ENCODE data around the gene NEK11.
"Not testable (repeated sequence)": the region's sequence is repeated elsewhere in the genome, so short reads cannot be mapped to it uniquely, and the experiment has no call there.

Gene NEK11

DNA sequence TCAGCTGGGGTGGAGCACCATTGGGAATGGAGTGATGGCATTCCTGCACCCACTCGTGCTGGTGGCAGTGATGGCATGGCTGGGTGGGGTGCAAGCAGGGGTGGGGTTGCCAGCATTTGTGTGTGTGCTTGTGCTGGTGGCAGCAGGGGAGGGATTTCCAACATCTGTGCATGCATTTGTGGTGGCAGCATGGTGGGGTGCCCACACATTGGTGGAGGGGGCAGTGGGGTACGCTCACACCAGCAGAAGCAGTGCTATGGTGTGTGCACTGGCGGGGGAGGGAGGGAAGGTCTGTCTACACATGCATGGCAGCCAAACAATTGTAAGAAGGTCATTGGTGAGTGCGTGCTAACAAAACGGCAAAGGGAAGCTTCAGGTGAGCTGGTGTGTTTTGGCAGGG is 278.2 kb downstream of the NEK11 start:
- no peak for DNase-seq (ENCODE audit: low spot score)

DNA sequence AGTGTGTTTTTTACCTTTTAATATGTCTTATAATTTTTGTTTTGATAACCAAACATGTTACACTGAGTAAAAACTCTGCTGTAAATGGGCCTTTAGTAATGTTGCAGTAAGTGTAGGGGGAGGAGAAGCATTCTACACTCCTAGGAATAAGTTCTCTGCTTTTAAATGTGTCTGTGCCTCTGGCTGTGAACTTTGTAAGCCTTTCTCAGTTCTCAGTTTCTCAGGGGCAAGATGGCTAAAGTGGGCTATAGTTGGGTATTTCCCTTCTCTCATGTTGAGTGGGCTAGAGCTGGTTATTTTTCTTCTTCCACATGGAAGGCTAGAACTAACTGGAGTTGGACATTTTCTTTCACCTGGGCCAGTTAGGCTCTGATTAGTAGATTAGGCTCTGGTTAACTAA is 279.6 kb downstream of the NEK11 start:
- DNase-seq (ENCODE audit: low spot score) = no peak

DNA sequence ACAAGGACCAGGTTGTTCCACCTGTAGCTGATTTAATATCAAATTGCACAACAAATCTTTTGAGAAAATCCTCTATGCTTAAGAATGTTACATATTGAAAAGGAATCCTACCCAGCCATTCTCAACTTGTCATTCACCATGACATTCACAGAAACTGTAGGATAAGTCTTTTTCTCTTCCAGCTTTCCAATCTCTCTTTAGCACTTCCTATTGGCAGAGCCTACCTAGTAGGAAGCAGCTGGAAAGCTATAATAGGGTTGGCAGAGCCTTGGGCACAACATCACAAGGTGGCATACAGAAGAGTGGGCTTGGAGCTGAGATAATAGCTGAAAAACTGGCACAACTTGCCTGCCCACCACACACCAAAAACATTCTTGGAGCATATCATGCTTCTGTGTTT is 287.6 kb downstream of the NEK11 start:
- no peak for DNase-seq (ENCODE audit: low spot score)

DNA sequence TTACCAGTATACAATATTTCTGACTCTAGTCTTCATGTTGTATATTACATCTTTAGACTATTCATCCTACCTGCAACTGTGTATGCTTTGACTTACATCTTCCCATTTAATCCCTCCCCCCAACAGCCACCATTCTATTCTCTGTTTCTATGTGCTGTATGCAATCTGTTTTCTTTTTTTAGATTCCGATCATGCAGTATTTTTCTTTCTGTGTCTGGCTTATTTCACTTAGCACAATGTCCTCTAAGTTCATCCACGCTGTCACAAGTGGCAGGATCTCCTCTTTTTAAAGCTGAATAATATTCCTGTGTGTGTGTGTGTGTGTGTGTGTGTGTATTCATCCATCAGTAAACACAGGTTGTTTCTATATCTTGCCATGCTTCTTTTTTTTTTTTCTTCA is 288.5 kb downstream of the NEK11 start:
- DNase-seq (ENCODE audit: low spot score) = no peak

DNA sequence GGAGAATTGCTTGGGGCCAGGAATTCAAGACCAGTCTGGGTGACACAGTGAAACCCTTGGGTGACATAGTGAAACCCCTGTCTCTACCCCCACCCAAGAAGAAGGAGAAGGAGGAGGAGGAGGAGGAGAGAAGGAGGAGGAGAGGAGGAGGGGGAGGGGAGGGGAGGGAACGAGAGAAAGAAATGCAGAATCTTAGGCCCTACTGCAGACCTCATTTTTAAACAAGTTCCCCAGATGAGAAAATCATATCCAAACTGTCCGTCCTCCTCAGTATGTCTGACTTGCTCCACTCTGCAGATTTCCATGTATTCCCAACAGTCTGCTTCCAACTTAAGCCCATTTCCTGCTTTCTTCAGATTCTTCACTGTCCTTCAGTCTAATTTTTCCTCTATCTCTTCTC is 291.0 kb downstream of the NEK11 start:
- DNase-seq (ENCODE audit: low spot score) = no peak

DNA sequence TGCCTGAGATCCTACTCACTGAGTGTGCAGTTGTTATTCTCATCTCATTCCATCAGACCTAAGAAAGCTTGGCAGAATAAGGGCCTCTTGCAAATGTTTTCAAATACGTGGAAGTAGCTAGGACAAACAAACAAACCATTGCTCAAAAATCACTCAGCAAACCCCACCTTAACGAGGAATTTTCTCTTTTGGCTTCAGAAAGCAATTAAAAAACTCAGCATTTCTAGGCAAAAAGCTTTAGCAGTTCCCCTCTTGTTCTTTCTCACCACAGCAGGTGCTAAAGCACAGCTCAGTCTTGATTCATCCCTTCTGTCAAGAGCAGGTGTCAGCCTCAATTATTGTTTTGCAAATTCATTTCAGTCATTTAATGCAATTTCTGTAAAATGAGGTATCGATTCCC is 296.3 kb downstream of the NEK11 start:
- DNase-seq (ENCODE audit: low spot score) = no peak

DNA sequence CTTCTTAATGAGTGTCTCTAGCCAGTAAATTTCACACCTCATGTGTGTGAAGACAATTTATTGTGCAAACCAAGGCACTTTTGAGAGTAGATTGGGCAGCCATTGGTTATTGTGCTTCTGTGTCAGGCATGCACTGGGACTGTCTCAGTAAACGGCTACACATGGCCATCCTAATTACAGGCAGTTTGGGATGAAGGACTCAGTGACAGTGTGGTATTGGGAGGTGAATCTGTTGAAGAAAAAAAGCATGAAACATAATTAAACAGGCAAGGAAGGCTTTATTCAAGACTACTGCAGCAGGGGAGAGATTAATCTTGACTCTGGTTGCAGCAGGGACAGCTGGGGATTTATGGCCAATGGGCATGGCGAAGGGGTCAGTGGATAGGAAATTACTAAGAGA is 297.1 kb downstream of the NEK11 start:
- DNase-seq (ENCODE audit: low spot score) = no peak

DNA sequence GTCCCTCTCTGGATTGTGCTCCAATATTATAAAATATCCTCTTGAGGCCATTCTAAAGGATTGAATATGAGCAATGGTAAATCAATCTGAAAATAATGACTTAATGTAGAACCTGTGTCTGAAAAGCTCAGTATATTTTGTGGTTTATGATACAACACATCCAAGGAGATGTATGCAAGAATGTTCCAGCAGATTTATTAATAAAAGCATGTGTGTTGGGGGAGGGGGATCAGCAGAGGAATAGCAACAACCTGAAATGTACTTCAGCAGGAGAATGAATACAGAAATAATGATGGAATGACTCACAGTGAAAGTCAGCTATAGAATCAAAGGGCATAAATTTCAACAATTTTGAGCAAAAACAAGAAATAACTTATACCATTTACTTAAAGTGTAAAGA is 298.2 kb downstream of the NEK11 start:
- DNase-seq (ENCODE audit: low spot score) = no peak

DNA sequence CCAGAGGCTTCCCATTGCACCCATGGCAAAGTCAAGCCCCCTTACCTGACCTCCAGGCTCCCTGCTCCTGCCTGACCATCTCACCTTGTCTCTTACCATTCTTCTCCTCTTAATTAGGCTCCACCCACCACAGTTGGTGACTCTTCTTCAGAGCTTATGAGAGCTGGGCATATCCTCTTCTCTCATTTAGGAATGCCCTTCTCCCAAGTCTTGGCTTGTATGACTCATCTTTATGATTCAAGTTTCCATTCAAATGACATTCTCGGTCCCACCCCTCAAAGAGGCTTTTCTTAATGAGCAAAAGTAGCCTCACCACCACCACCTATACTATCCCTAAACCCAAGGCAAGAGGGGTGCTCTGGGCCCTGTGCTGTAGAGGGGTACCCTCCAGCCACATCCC is 299.6 kb downstream of the NEK11 start:
- no peak for DNase-seq (ENCODE audit: low spot score)

DNA sequence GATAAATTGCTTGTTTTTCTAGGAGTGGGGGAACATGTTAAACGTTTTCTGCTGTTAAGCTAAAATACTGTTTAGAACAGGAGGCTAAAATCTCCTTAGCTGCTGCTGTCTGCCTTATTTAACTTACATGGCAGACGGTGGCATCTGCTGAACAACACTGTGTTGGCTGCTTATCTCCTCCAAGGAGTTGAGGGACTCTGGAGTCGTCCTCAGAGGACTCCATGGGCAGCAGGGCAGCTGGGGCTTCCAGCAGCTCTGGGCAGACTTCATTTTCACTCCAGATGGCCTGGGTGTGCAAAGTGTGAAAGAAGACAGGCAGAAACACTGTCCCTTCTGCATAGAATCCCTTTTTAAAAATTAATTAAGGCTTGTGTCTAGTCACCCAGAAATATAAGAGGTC is 302.0 kb downstream of the NEK11 start:
- DNase-seq (ENCODE audit: low spot score) = no peak

DNA sequence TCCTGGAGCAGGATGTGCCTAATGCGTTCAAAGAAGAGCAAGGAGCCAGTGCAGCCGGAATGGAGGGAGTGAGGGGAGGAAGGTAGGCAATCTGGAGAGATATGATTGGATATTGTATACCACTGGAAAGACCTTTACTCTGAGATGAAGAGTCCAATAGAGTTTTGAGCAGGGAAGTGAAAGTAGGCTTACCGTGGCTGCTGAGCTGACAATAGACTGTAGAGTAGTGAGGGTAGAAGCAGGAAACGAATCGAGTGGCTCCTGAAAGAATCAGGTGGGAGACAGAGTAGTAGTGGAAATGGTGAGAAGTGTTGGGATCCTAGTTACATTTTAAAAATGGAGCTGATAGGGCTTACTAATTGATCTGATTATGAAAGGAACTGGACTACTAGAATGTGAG is 303.1 kb downstream of the NEK11 start:
- DNase-seq (ENCODE audit: low spot score) = no peak

DNA sequence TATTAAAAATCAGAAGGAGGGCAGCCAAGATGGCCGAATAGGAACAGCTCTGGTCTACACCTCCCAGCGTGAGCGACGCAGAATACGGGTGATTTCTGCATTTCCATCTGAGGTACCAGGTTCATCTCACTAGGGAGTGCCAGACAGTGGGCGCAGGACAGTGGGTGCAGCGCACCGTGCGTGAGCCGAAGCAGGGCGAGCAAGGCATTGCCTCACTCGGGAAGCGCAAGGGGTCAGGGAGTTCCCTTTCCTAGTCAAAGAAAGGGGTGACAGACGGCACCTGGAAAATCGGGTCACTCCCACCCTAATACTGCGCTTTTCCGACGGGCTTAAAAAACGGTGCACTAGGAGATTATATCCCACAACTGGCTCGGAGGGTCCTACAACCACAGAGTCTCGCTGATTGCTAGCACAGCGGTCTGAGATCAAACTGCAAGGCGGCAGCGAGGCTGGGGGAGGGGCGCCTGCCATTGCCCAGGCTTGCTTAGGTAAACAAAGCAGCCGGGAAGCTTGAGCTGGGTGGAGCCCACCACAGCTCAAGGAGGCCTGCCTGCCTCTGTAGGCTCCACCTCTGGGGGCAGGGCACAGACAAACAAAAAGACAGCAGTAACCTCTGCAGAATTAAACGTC is 304.9 kb downstream of the NEK11 start:
- not testable (repeated sequence) for DNase-seq (ENCODE audit: low spot score)

DNA sequence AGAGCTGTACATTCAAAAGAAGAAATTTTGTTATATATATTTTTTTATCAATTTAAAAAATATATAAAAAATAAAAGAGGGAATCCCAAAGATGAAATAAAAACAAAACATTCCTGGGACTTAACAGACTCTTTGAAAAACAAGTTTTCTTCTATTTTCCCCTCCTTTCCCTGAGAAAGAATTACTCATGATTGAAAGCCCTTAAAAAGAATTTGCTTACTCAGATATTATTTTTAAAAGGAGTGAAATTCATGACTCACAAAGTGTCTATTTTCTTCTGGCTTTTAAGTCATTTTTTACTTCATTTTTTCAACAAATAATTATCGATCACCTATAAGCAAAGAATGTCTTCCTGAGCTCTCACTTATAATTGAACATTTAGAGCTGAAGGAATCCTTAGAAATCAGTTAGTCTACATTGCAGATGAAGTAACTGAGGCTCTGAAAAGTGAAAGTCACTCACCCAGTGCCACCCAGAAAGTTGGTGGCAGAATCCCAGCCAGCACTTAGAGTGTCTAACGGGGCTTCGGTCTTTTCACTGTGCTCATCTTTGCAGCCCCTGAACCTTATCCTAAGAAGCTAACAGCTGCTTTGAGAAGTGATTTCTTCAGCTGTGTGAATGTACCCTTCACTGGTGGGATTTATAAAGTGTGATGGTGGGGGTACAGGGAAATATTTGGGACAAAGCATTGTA is 312.4 kb downstream of the NEK11 start:
- no peak for DNase-seq (ENCODE audit: low spot score)

DNA sequence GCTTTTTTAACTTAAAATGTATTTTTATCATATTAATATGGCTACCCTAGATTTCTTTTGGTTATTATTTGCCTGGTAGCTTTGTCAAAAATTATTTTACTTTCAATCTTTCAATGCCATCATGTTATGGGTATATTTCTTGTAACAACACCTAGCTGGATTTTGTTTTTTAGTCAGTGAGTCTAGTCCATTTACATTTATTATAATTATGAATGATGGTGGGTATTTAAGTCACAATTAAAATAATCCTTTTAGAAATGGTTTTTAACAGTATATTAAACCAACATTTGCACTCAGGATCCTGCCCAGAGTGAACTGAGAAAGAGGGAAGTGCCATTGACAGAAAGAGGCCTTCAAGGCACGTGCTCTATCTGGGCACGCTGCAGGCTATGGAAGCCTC is 315.1 kb downstream of the NEK11 start:
- no peak for DNase-seq (ENCODE audit: low spot score)

DNA sequence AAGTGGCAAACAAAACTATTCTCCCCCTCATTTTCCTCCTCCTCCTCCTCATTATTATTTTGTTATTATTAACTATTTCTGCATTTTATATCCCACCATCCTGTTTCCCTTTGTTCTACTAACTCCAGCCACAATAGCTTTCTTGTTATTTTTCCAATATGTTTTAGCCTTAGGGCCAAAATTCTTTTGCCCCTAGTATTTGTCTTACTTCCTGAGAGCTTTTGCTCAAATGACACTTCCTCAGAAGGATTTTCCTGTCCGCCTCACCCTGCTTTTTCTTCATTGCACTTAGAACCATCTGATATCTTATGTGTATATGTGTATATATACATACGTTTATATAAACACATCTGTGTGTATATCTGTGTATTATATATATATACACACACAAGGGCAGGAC is 322.2 kb downstream of the NEK11 start:
- DNase-seq (ENCODE audit: low spot score) = no peak

DNA sequence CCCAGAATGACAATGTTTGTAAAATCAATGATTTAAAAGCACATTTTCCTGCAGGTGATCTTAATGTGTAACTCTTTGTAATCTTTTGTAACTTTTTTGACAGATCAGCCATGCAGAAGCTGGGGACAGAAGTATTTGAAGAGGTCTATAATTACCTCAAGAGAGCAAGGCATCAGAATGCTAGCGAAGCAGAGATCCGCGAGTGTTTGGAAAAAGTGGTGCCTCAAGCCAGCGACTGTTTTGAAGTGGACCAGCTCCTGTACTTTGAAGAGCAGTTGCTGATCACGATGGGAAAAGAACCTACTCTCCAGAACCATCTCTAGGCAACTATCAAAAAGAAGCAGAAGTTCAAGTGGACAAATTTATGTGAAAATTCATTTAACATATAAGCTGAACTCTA is 322.8 kb downstream of the NEK11 start:
- DNase-seq (ENCODE audit: low spot score) = no peak

DNA sequence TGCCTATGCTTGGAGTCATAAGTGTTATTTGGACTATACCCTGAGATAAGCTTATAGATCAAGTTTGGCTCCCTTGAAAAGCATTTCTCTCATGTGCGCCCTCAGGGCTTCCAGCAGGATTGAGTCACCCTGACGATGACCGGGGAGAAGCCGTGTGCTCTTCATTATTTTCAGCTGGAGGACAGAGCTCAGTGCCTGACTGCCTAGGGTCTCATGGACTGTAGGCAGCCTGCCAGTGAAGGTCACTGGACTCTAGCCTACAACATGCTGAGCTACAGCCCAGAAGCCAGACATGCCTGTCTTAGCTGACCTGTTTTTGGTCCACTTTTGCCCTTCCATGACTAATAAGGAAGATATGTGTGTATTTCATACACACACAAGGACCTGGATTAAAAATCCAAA is 323.3 kb downstream of the NEK11 start:
- DNase-seq (ENCODE audit: low spot score) = no peak

DNA sequence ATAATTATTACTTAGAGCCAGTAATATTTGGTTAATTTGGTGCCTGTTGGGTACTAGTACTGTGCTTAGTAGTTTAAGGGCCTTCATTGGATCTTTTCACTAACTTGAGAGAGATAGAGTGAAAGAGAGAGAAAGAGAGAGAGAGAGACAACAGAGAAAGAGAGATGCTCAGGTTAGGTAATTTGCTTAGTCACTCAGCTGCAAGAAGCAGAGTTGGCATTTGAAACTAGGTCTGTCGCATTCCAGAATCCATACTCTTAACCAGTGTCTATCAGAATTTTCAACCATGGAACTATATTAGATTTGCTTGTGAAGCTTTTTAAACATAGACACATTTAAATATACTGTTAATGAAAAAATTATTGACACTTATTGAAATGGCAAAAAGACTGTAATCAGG is 323.8 kb downstream of the NEK11 start:
- DNase-seq (ENCODE audit: low spot score) = no peak

DNA sequence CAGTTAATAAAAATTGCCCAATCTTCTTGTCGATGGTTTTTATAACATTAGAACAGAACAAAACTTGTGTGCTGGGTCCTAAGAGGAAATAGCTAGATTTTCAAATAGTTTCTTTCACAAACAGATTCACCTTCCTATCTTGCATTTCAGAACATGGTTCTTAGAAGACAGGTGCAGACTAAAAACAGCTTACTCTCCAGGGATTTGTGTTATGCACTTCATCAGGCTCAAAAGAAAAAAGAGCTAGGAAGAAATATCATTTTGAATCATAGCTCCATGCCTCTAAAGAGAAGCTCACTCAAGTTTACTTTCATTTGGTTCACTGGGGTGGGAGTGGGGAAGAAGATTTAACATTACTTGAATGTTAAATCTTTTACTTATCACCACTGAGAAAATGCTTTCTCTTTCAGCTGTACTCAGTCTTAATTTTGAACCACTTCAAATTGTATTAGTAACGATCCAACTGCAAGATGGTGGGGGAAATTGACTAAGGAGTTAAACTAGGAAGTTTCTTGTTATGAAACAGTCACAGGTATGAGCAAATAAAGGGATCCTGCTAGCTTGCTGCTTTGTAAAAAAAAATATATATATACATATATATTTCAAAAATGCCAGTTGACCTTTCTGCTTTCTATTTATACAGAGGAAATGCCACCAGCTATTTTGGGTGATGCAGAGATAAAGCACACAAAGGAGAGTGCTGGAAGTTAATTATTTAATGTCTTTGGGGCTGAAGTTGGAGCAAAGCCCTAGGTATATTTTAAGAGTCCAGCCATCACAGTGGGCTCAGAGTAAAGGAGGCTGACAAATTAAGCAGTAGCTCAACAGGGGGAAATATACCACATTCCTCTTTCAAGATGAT is 326.6 kb downstream of the NEK11 start:
- DNase-seq (ENCODE audit: low spot score) = no peak

DNA sequence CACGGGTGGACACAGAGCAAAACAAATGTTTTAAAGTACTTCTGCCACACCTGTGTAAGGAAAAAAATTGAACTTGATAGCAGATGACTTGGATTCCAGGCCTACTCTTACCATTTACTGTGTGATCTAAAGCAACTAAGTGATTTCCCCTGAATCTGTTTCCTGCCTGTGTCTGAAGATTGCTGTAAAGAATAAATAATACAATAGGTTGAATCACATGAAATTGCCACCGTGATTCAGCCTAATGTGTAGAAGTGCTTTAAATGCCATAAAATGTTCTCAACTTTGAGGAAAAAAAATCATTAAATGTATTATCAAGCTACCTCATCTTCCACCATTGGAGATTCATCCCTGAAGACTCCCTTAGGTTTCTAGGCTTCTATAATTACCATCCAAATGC is 327.3 kb downstream of the NEK11 start:
- no peak for DNase-seq (ENCODE audit: low spot score)

DNA sequence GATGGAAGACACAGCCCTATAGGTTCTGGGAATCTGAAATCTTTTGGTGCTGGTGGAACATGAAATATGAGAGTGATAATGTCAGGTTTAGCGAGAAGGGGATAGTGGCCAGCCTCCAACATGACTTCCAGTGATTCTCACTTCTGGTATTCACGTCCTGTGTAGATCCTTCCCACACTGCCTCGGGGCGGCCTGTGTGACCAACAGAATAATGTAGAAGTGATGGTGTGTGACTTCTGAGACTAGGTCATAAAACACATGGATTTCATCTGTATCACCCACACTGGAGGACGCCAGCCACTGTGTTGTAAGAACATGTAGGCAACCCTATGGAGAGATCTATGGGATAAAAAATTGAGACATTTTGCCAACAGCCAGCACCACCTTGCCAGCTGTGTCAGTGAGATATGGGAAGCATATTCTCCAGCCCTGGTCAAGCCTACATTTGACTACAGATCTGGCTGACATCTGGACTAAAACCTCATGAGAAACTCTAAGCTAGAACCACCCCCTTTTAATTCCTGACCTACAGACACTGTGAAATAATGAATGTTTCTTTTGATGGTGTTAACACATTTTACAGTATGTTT is 329.4 kb downstream of the NEK11 start:
- no peak for DNase-seq (ENCODE audit: low spot score)

DNA sequence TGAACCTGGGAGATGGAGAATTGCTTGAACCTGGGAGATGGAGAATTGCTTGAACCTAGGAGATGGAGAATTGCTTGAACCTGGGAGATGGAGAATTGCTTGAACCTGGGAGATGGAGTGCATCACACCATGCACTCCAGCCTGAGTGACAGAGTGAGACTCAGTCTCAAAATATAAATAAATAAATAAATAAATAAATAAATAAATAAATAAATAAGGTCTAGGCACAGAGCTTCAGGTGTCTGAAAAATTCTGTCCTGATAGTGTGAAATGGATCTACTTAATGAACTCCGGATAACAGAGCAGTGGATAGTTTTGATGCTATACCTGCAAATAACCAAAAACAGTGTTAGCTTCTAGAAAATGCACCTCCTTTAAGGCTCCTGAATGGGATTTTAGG is 330.6 kb downstream of the NEK11 start:
- DNase-seq (ENCODE audit: low spot score) = no peak

DNA sequence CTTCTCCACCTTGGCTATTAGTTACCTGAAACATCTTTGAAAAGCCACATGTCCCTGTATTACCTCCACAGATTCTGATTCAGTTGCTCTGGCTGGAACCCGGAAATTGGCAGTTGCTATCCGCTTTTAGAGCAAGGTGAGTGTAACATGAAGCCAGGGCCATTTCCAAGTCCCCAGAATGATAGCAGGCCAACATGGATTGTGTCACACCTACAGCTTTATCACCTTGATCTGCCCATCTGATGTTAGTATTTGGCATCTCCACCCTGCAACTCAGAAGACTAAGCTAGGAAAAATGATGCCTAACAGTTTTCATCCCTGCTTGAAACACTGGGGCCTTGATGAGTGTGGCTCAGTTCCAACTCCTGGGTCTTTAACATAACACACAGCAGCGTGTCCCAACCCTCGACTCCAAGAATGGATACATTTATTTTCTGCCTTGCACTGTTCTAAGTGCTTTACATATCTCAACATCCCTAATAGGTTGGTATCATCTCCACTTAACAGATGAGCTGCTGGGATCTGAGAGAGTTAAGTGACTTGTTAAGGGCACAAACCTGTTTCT is 333.6 kb downstream of the NEK11 start:
- no peak for DNase-seq (ENCODE audit: low spot score)
